ENCODE measurements around the gene FILIP1L. TPM values are rescaled to one million over a fixed set of nuclear protein-coding genes. Genes with fewer than 3 reads are reported as not detected.

The FILIP1L gene
- polyA plus RNA-seq, 1 donor (not counting 4 experiments of a cell fraction or from before 2014, with no cell fraction given) = 14.7 TPM

DNA sequence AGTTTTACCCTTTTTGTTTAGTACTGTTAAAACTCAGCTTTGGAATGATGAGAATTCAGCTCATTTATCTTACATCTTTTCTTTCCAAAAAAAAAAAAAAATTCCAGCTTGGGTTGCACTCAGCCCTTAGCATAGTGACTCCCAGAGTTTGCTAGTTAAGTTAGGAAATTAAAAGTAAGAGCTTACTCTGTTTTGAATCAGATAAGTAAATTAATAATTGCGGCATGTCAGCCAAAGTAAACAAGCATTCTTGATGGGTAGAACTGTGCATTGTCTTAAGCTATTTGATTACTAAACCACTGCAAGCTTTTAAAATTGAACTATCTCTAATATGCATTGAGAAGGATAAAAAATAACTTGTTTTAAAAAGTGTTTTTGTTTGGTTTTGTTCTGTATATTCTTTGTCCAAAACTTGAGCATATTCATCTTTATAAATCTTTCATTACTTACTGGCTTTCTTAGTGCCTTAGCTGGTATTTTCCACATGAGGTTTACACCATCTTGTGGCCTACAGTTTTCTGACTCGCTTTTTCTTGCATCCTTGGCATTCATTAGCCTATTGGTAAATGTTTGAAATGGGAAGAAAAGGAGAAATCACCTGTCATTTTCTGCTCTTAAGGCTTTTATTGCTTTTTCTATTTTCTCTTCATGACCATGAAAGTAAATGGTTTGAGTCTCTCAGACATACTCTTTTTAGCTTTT is 107.6 kb downstream of the FILIP1L start:
- Histone ChIP-seq H3K36me3 (ENCODE audit: control insufficient read depth in 2 of 2, extremely low read depth in 1 of 2, insufficient read depth in 2 of 2, low read length in 2 of 2) (peaks cover 0 to 4% of the 10 kb centered on the region in 2 experiments), H3K4me1 (ENCODE audit: control insufficient read depth, extremely low read depth, insufficient read depth, low read length) (peaks cover 26% of the 10 kb centered on the region), H3K4me3 (ENCODE audit: control insufficient read depth in 2 of 3, extremely low read depth in 1 of 3, insufficient read depth in 2 of 3, low read depth in 1 of 3, low read length in 3 of 3) (no peak overlapping the region), H3K9ac (ENCODE audit: control insufficient read depth, extremely low read depth, insufficient read depth, low read length) (no peak overlapping the region), H2AFZ (ENCODE audit: control insufficient read depth, low read length) (no peak overlapping the region), H4K20me1 (ENCODE audit: control insufficient read depth, extremely low read depth, insufficient read depth, low read length) (no peaks in the 10 kb centered on the region), H3K9me3 (ENCODE audit: control insufficient read depth, low read depth, low read length) (no peaks in the 10 kb centered on the region), H3K9me1 (ENCODE audit: control insufficient read depth, extremely low read depth, insufficient read depth, low read length) (peaks cover 3% of the 10 kb centered on the region), H3K27me3 (ENCODE audit: control insufficient read depth, extremely low read depth, insufficient read depth, low read length) (no peaks in the 10 kb centered on the region), H3K79me2 (ENCODE audit: control insufficient read depth, insufficient read depth, low read length) (no peaks in the 10 kb centered on the region), H3K27ac (ENCODE audit: control insufficient read depth, insufficient read depth, low read length) (no peak overlapping the region), H3K4me2 (ENCODE audit: control insufficient read depth, extremely low read depth, insufficient read depth, low read depth, low read length) (no peak overlapping the region)
- DNase-seq (ENCODE audit: low read depth, low spot score) (no peak), FAIRE-seq (no peak)
- dilution Hi-C loops (cut with MboI; ENCODE audit: extremely low pct_ligation_motif_present, low sequenced_read_pairs) = no loop called here
- TF ChIP-seq CTCF (optimal IDR thresholded peaks at IDR 0.05 in 1 of 3, IDR thresholded peaks at IDR 0.05 in 1 of 3, conservative IDR thresholded peaks at IDR 0.05 in 1 of 3; ENCODE audit: extremely low read depth in 1 of 3, insufficient read depth in 2 of 3, low read length in 3 of 3) (no peak), EZH2 (IDR thresholded peaks at IDR 0.05; ENCODE audit: low read length) (no peak)

- Histone ChIP-seq H3K9me1 (ENCODE audit: control insufficient read depth, extremely low read depth, insufficient read depth, low read length) (peaks cover 3% of the 10 kb centered on the region), H3K4me2 (ENCODE audit: control insufficient read depth, extremely low read depth, insufficient read depth, low read depth, low read length) (no peak overlapping the region), H3K27ac (ENCODE audit: control insufficient read depth, insufficient read depth, low read length) (no peak overlapping the region), H3K9me3 (ENCODE audit: control insufficient read depth, low read depth, low read length) (no peaks in the 10 kb centered on the region), H3K36me3 (ENCODE audit: control insufficient read depth in 2 of 2, extremely low read depth in 1 of 2, insufficient read depth in 2 of 2, low read length in 2 of 2) (peaks cover 0 to 2% of the 10 kb centered on the region in 2 experiments), H3K4me3 (ENCODE audit: control insufficient read depth in 2 of 3, extremely low read depth in 1 of 3, insufficient read depth in 2 of 3, low read depth in 1 of 3, low read length in 3 of 3) (no peak overlapping the region), H4K20me1 (ENCODE audit: control insufficient read depth, extremely low read depth, insufficient read depth, low read length) (no peaks in the 10 kb centered on the region), H3K27me3 (ENCODE audit: control insufficient read depth, extremely low read depth, insufficient read depth, low read length) (no peaks in the 10 kb centered on the region), H3K79me2 (ENCODE audit: control insufficient read depth, insufficient read depth, low read length) (no peaks in the 10 kb centered on the region), H2AFZ (ENCODE audit: control insufficient read depth, low read length) (no peak overlapping the region), H3K9ac (ENCODE audit: control insufficient read depth, extremely low read depth, insufficient read depth, low read length) (no peak overlapping the region), H3K4me1 (ENCODE audit: control insufficient read depth, extremely low read depth, insufficient read depth, low read length) (peaks cover 35% of the 10 kb centered on the region)
- dilution Hi-C loops (cut with MboI; ENCODE audit: extremely low pct_ligation_motif_present, low sequenced_read_pairs) = no loop called here
- DNase-seq (ENCODE audit: low read depth, low spot score) (no peak), FAIRE-seq (no peak)
- TF ChIP-seq EZH2 (IDR thresholded peaks at IDR 0.05; ENCODE audit: low read length) (no peak), CTCF (optimal IDR thresholded peaks at IDR 0.05 in 1 of 3, IDR thresholded peaks at IDR 0.05 in 1 of 3, conservative IDR thresholded peaks at IDR 0.05 in 1 of 3; ENCODE audit: extremely low read depth in 1 of 3, insufficient read depth in 2 of 3, low read length in 3 of 3) (no peak)
Measured at GRCh38 chr3:100005665-100006393, 108.5 kb downstream of the FILIP1L start.

Measured in keratinocyte (primary cell).